ENCODE measurements around the gene CCDC40.

GRCh38 chr17:80118601-80119270 lies 82.3 kb downstream of the CCDC40 start:
- TF ChIP-seq POLR2A (IDR thresholded peaks at IDR 0.05) (no peak), CTCF (IDR thresholded peaks at IDR 0.05) (no peak)

Data from adrenal gland (tissue), 5 donors.